Caco-2 (cell line): ENCODE measurements around the gene NTMT2. TPM values are rescaled to one million over a fixed set of nuclear protein-coding genes. Genes with fewer than 3 reads are reported as not detected.
"Not testable (repeated sequence)": the region's sequence is repeated elsewhere in the genome, so short reads cannot be mapped to it uniquely, and the experiment has no call there.

Experiments
- BruUV-seq: library from RNA; stranded (reverse); fragments of 400-500 nt; replicated peaks from 2 replicates; lab custom pipeline; 2021; lab: Mats Ljungman, UMichigan
- CTCF ChIA-PET: fragments of 300-600 bp; sonication (Branson Sonifier 250); formaldehyde crosslinking; loops from one replicate; lab custom pipeline; 2022; ENCODE audit warnings: antibody characterized with exemption; lab: Charles Lee
- POLR2A ChIA-PET: fragments of 300-600 bp; sonication (Branson Sonifier 250); formaldehyde crosslinking; loops from one replicate; lab custom pipeline; 2022; ENCODE audit warnings: antibody characterized with exemption; lab: Charles Lee
- DNase-seq, 2 experiments: peaks; one replicate each; pipeline versions ENCODE4 v3.0.0 to v3.0.0-alpha.2; 2020 to 2022
- H3K27me3 ChIP-seq: replicated peaks from 2 replicates; pipeline ENCODE4 v1.6.0; 2011; ENCODE audit warnings: low read length; ENCODE audit not compliant: control insufficient read depth, insufficient read depth
- H3K36me3 ChIP-seq: 2 replicates; pipeline ENCODE4 v1.5.1; 2011; ENCODE audit warnings: low read length; ENCODE audit not compliant: control insufficient read depth, insufficient read depth
- H3K4me1 ChIP-seq: fragments of 250-450 bp; sonication (Bioruptor Pico); 2 replicates; pipeline ENCODE4 v1.5.1; 2020; ENCODE audit warnings: mild to moderate bottlenecking
- H3K4me3 ChIP-seq: 2 replicates; pipeline ENCODE4 v1.5.1; 2011; ENCODE audit warnings: low read depth, mild to moderate bottlenecking, control low read depth, low read length
- H3K9me3 ChIP-seq: fragments of 250-450 bp; sonication (Bioruptor Pico); 2 replicates; pipeline ENCODE4 v1.5.1; 2020; ENCODE audit warnings: mild to moderate bottlenecking, moderate library complexity
- H3K27ac Mint-ChIP-seq: one replicate; pipeline ENCODE4 v1.8.0; 2022; ENCODE audit warnings: mixed read lengths; ENCODE audit not compliant: unreplicated experiment
- H3K27me3 Mint-ChIP-seq: one replicate; pipeline ENCODE4 v1.8.0; 2022; ENCODE audit warnings: mixed read lengths; ENCODE audit not compliant: insufficient read depth, unreplicated experiment
- H3K36me3 Mint-ChIP-seq: one replicate; pipeline ENCODE4 v1.8.0; 2022; ENCODE audit warnings: mild to moderate bottlenecking, mixed read lengths; ENCODE audit not compliant: insufficient read depth, unreplicated experiment
- H3K4me1 Mint-ChIP-seq: one replicate; pipeline ENCODE4 v1.8.0; 2022; ENCODE audit warnings: low read depth, mixed read lengths; ENCODE audit not compliant: unreplicated experiment
- H3K4me3 Mint-ChIP-seq: one replicate; pipeline ENCODE4 v1.8.0; 2022; ENCODE audit warnings: mild to moderate bottlenecking, moderate library complexity, mixed read lengths; ENCODE audit not compliant: unreplicated experiment
- H3K9me3 Mint-ChIP-seq: one replicate; pipeline ENCODE4 v1.8.0; 2022; ENCODE audit warnings: mixed read lengths; ENCODE audit not compliant: unreplicated experiment
- CTCF ChIP-seq, 2 experiments: fragments of 200-600 bp in 1 of 2; IDR thresholded peaks; 1 replicate in 1 of 2; 2 replicates in 1 of 2; pipeline versions ENCODE4 v1.5.1 to v1.8.0; 2011 to 2022; ENCODE audit warnings: antibody characterized with exemption in 1 of 2, control low read depth in 1 of 2, inconsistent platforms in 1 of 2, low read depth in 1 of 2, low read length in 1 of 2, mild to moderate bottlenecking in 1 of 2, moderate library complexity in 1 of 2; ENCODE audit not compliant: insufficient read depth in 1 of 2, severe bottlenecking in 1 of 2, unreplicated experiment in 1 of 2
- intact Hi-C: fragments of 100-400 bp; cut with micrococcal nuclease; formaldehyde crosslinking; loops from one replicate; pipeline ENCODE4 v1.10.0; 2022; ENCODE audit not compliant: unreplicated experiment
- total RNA-seq: library from RNA; stranded (reverse); gene quantifications from 2 replicates; pipeline ENCODE4 v1.2.3, GENCODE V29; 2022

NTMT2 gene
- total RNA-seq, 1 experiment from 2014 or later, result not detected

- Mint-ChIP-seq H3K4me3 (no peak overlapping the region), H3K27ac (no peak overlapping the region), H3K27me3 (peaks cover 9% of the 10 kb centered on the region), H3K9me3 (peaks cover 10% of the 10 kb centered on the region), H3K4me1 (no peaks in the 10 kb centered on the region), H3K36me3 (no peaks in the 10 kb centered on the region)
- BruUV-seq, result no TSS peak
- DNase-seq, result no peak
- H3K4me3 ChIP-seq, result no peak overlapping the region
- H3K9me3 ChIP-seq, result no peaks in the 10 kb centered on the region
- H3K4me1 ChIP-seq, result no peaks in the 10 kb centered on the region
- POLR2A ChIA-PET, result no interaction called here
- TF ChIP-seq CTCF (IDR thresholded peaks at IDR 0.05; ENCODE audit: insufficient read depth in 1 of 2, low read depth in 1 of 2, low read length in 1 of 2, severe bottlenecking in 1 of 2, unreplicated experiment in 1 of 2), result no peak
- intact Hi-C loops, result no loop called here
- H3K27me3 ChIP-seq, result no peaks in the 10 kb centered on the region
- CTCF ChIA-PET, result no interaction called here
- H3K36me3 ChIP-seq, result no peaks in the 10 kb centered on the region
These were observed 48.9 kb upstream of the NTMT2 start for GRCh38 chr1:170096806-170097340.

GRCh38 chr1:170097449-170097948, 48.3 kb upstream of the NTMT2 start:
- Mint-ChIP-seq H3K27ac (no peak overlapping the region), H3K36me3 (no peaks in the 10 kb centered on the region), H3K4me3 (no peak overlapping the region), H3K9me3 (peaks cover 10% of the 10 kb centered on the region), H3K27me3 (peaks cover 9% of the 10 kb centered on the region), H3K4me1 (no peaks in the 10 kb centered on the region)
- no TSS peak for BruUV-seq
- H3K36me3 ChIP-seq, result no peaks in the 10 kb centered on the region
- DNase-seq, result no peak
- H3K9me3 ChIP-seq, result no peaks in the 10 kb centered on the region
- CTCF ChIA-PET, result no interaction called here
- H3K27me3 ChIP-seq, result no peaks in the 10 kb centered on the region
- H3K4me3 ChIP-seq, result no peak overlapping the region
- H3K4me1 ChIP-seq, result no peaks in the 10 kb centered on the region
- intact Hi-C loops, result no loop called here
- POLR2A ChIA-PET, result no interaction called here
- no peak for TF ChIP-seq CTCF (IDR thresholded peaks at IDR 0.05; ENCODE audit: insufficient read depth in 1 of 2, low read depth in 1 of 2, low read length in 1 of 2, severe bottlenecking in 1 of 2, unreplicated experiment in 1 of 2)

GRCh38 chr1:170113140-170113539, 32.6 kb upstream of the NTMT2 start:
- H3K4me3 Mint-ChIP-seq, H3K4me1 ChIP-seq, DNase-seq, H3K4me1 Mint-ChIP-seq, H3K27ac Mint-ChIP-seq, intact Hi-C loops, H3K9me3 Mint-ChIP-seq, H3K27me3 ChIP-seq, H3K27me3 Mint-ChIP-seq, BruUV-seq, H3K9me3 ChIP-seq, H3K4me3 ChIP-seq, POLR2A ChIA-PET, H3K36me3 Mint-ChIP-seq, CTCF ChIA-PET, H3K36me3 ChIP-seq: not testable (repeated sequence)
